SK-N-SH (cell line): ENCODE measurements around the gene XRCC3.

Experiments used
- EP300 ChIP-seq, 2 experiments: IDR thresholded peaks; 2 replicates each; pipeline versions ENCODE4 v1.4.0 to v1.6.1; 2012; ENCODE audit warnings: borderline replicate concordance in 1 of 2, low read depth in 1 of 2, low read length in 1 of 2
- EZH2phosphoT487 ChIP-seq: fragments of 200-600 bp; sonication (generic); IDR thresholded peaks from 2 replicates; pipeline ENCODE4 v1.6.1; 2017; ENCODE audit warnings: low read depth, mixed run types, mild to moderate bottlenecking, antibody characterized with exemption, moderate library complexity, borderline replicate concordance
- FOXJ3 ChIP-seq: sonication (generic); formaldehyde crosslinking; IDR thresholded peaks from 2 replicates; pipeline ENCODE4 v1.5.1; 2020; ENCODE audit warnings: mild to moderate bottlenecking, missing genetic modification reagents
- JUND ChIP-seq: IDR thresholded peaks from 2 replicates; pipeline ENCODE4 v1.4.0; 2012
- NFIC ChIP-seq: IDR thresholded peaks from 2 replicates; pipeline ENCODE4 v1.4.0; 2012; ENCODE audit warnings: borderline replicate concordance
- NRF1 ChIP-seq: IDR thresholded peaks from 2 replicates; pipeline ENCODE4 v1.6.1; 2012; ENCODE audit warnings: low read depth, mild to moderate bottlenecking, low read length
- POLR2AphosphoS5 ChIP-seq: IDR thresholded peaks from 2 replicates; pipeline ENCODE4 v1.6.1; 2012; ENCODE audit warnings: low read depth, low read length
- RFX5 ChIP-seq: IDR thresholded peaks from 2 replicates; pipeline ENCODE4 v1.6.1; 2012; ENCODE audit warnings: mild to moderate bottlenecking, improper control_type of control experiment, low read length
- RXRA ChIP-seq: IDR thresholded peaks from 2 replicates; pipeline ENCODE4 v1.4.0; 2012; ENCODE audit warnings: low read depth, mild to moderate bottlenecking, borderline replicate concordance
- SIN3A ChIP-seq: IDR thresholded peaks from 2 replicates; pipeline ENCODE4 v1.6.1; 2012; ENCODE audit warnings: low read depth, mild to moderate bottlenecking, low read length, moderate library complexity, borderline replicate concordance
- TF ChIP-seq, protein P1 (sequence below): fragments of 200-600 bp; sonication (generic); IDR thresholded peaks from 2 replicates; pipeline ENCODE4 v1.6.1; 2017; ENCODE audit warnings: antibody characterized with exemption, mild to moderate bottlenecking, moderate library complexity
- TF ChIP-seq, protein P2 (sequence below): fragments of 150-350 bp; IDR thresholded peaks from 2 replicates; pipeline ENCODE4 v1.6.1; 2017; ENCODE audit warnings: antibody characterized with exemption, low read length, low read depth, borderline replicate concordance
- TF ChIP-seq, protein P3 (sequence below): IDR thresholded peaks from 2 replicates; pipeline ENCODE4 v1.6.1; 2012; ENCODE audit warnings: mild to moderate bottlenecking, low read depth, low read length, moderate library complexity

DNA sequence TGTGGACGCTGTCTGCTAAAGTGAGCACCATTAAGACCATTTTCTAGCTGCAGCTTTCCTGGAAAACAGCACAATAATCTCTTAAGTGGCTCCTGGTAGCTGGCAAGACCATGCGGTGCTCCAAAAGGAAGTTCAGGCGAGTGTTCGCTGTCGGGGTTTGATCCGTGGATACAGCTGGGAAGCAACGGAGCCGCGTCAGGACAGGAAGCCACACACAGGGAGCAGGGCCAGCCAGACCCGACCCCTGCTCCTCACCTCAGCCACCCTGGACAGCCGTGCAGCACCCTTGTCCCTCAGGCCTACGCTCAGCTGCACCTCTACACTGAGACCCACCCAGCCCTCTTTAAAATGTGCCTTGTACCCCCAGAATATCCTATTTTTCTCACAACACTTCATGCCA, 19.8 kb upstream of the XRCC3 start:
- TF ChIP-seq, protein P1, sequence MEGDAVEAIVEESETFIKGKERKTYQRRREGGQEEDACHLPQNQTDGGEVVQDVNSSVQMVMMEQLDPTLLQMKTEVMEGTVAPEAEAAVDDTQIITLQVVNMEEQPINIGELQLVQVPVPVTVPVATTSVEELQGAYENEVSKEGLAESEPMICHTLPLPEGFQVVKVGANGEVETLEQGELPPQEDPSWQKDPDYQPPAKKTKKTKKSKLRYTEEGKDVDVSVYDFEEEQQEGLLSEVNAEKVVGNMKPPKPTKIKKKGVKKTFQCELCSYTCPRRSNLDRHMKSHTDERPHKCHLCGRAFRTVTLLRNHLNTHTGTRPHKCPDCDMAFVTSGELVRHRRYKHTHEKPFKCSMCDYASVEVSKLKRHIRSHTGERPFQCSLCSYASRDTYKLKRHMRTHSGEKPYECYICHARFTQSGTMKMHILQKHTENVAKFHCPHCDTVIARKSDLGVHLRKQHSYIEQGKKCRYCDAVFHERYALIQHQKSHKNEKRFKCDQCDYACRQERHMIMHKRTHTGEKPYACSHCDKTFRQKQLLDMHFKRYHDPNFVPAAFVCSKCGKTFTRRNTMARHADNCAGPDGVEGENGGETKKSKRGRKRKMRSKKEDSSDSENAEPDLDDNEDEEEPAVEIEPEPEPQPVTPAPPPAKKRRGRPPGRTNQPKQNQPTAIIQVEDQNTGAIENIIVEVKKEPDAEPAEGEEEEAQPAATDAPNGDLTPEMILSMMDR: no peak
- no peak for TF ChIP-seq EZH2phosphoT487
- no peak for TF ChIP-seq FOXJ3 (CRISPR knock-in tag)
- TF ChIP-seq, protein P2, sequence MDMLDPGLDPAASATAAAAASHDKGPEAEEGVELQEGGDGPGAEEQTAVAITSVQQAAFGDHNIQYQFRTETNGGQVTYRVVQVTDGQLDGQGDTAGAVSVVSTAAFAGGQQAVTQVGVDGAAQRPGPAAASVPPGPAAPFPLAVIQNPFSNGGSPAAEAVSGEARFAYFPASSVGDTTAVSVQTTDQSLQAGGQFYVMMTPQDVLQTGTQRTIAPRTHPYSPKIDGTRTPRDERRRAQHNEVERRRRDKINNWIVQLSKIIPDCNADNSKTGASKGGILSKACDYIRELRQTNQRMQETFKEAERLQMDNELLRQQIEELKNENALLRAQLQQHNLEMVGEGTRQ: no peak
- TF ChIP-seq RFX5: no peak
- TF ChIP-seq NFIC: no peak
- TF ChIP-seq NRF1: no peak
- TF ChIP-seq EP300 (IDR thresholded peaks at IDR 0.05; ENCODE audit: borderline replicate concordance in 1 of 2, low read depth in 1 of 2, low read length in 1 of 2): no peak
- no peak for TF ChIP-seq RXRA
- TF ChIP-seq POLR2AphosphoS5: no peak
- TF ChIP-seq SIN3A: no peak
- TF ChIP-seq, protein P3, sequence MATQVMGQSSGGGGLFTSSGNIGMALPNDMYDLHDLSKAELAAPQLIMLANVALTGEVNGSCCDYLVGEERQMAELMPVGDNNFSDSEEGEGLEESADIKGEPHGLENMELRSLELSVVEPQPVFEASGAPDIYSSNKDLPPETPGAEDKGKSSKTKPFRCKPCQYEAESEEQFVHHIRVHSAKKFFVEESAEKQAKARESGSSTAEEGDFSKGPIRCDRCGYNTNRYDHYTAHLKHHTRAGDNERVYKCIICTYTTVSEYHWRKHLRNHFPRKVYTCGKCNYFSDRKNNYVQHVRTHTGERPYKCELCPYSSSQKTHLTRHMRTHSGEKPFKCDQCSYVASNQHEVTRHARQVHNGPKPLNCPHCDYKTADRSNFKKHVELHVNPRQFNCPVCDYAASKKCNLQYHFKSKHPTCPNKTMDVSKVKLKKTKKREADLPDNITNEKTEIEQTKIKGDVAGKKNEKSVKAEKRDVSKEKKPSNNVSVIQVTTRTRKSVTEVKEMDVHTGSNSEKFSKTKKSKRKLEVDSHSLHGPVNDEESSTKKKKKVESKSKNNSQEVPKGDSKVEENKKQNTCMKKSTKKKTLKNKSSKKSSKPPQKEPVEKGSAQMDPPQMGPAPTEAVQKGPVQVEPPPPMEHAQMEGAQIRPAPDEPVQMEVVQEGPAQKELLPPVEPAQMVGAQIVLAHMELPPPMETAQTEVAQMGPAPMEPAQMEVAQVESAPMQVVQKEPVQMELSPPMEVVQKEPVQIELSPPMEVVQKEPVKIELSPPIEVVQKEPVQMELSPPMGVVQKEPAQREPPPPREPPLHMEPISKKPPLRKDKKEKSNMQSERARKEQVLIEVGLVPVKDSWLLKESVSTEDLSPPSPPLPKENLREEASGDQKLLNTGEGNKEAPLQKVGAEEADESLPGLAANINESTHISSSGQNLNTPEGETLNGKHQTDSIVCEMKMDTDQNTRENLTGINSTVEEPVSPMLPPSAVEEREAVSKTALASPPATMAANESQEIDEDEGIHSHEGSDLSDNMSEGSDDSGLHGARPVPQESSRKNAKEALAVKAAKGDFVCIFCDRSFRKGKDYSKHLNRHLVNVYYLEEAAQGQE: no peak
- no peak for TF ChIP-seq JUND
